K562 (cell line): ENCODE measurements around the gene F12. TPM values are rescaled to one million over a fixed set of nuclear protein-coding genes. Genes with fewer than 3 reads are reported as not detected.

Experiments
- CBX8 ChIP-seq: fragments of 200-600 bp; sonication (generic); IDR thresholded peaks from 2 replicates; pipeline ENCODE4 v1.6.1; 2012; ENCODE audit warnings: borderline replicate concordance, mixed run types, low read depth, mild to moderate bottlenecking, moderate library complexity, mixed read lengths, low read length, control low read depth, inconsistent platforms; ENCODE audit not compliant: poor library complexity, severe bottlenecking; ENCODE audit errors: extremely low read depth
- CXXC5 ChIP-seq: fragments of 250-450 bp; sonication (Bioruptor Pico); IDR thresholded peaks from 2 replicates; pipeline ENCODE4 v1.8.0; 2022; ENCODE audit warnings: inconsistent platforms, mild to moderate bottlenecking, moderate library complexity
- MIER1 ChIP-seq: fragments of 450-650 bp; IDR thresholded peaks from 2 replicates; pipeline ENCODE4 v1.6.1; 2016; ENCODE audit warnings: antibody characterized with exemption, mild to moderate bottlenecking, low read depth
- RBBP5 ChIP-seq: fragments of 200-600 bp; sonication (generic); IDR thresholded peaks from 2 replicates; pipeline ENCODE4 v1.6.1; 2012; ENCODE audit warnings: borderline replicate concordance, mild to moderate bottlenecking, low read length, control low read depth, inconsistent platforms; ENCODE audit not compliant: insufficient read depth, poor library complexity, severe bottlenecking
- SLC30A9 ChIP-seq: fragments of 250-450 bp; sonication (Bioruptor Pico); IDR thresholded peaks from 2 replicates; pipeline ENCODE4 v1.8.0; 2022; ENCODE audit warnings: mild to moderate bottlenecking, moderate library complexity
- ZNF184 ChIP-seq: sonication (generic); formaldehyde crosslinking; IDR thresholded peaks from 2 replicates; pipeline ENCODE4 v1.5.0; 2020; ENCODE audit warnings: missing genetic modification reagents
- polyA plus RNA-seq, 8 experiments: library from polyadenylated mRNA; depleted of rRNA in 4 of 8; stranded (reverse) in 5 of 8; unstranded in 3 of 8; fragments of >200 nt; fragmentation: Nextera tagmentation in 2 of 8; fragmentation: Illumina TruSeq in 1 of 8; extraction: Ambion mirVana in 2 of 8; extraction: Trizol in 1 of 8; gene quantifications; 2 replicates each; pipeline versions ENCODE4 v1.2.1 to v1.2.3, GENCODE V29; 2011 to 2014; ENCODE audit warnings: inconsistent platforms in 1 of 8, missing spikeins in 1 of 8
- total RNA-seq, 7 experiments: library from RNA; depleted of rRNA in 6 of 7; stranded (reverse); fragments of >200 nt in 6 of 7; fragmentation: Illumina TruSeq in 2 of 7; extraction: Trizol in 2 of 7; gene quantifications; 2 replicates each; pipeline versions ENCODE4 v1.2.1 to v1.2.3, GENCODE V29; 2011 to 2021; ENCODE audit warnings: low replicate concordance in 1 of 7
- TF ChIP-seq, protein P1 (sequence below): fragments of 250-450 bp; sonication (Bioruptor Pico); IDR thresholded peaks from 2 replicates; pipeline ENCODE4 v1.5.0; 2021; ENCODE audit warnings: mild to moderate bottlenecking, moderate library complexity
- TF ChIP-seq, protein P2 (sequence below): sonication (generic); formaldehyde crosslinking; IDR thresholded peaks from 2 replicates; pipeline ENCODE4 v1.9.0; 2022; ENCODE audit warnings: mild to moderate bottlenecking, missing genetic modification reagents
- TF ChIP-seq, protein P3 (sequence below), 3 experiments: fragments of 200-800 bp in 1 of 3; sonication (Bioruptor generic) in 1 of 3; sonication (generic) in 1 of 3; formaldehyde crosslinking in 1 of 3; IDR thresholded peaks; 2 replicates each; pipeline versions ENCODE4 v1.6.1 to v1.8.0; 2016 to 2022; ENCODE audit warnings: mild to moderate bottlenecking in 2 of 3, missing compliant biosample characterization in 2 of 3, missing genetic modification characterization in 2 of 3, missing genetic modification reagents in 1 of 3
- TF ChIP-seq, protein P4 (sequence below): fragments of 200-800 bp; sonication (Bioruptor generic); IDR thresholded peaks from 2 replicates; pipeline ENCODE4 v1.6.1; 2017; ENCODE audit warnings: missing genetic modification characterization, missing compliant biosample characterization
- TF ChIP-seq, protein P5 (sequence below): fragments of 150-350 bp; IDR thresholded peaks from 2 replicates; pipeline ENCODE4 v1.6.1; 2014; ENCODE audit warnings: low read depth, mild to moderate bottlenecking, low read length, borderline replicate concordance
- TF ChIP-seq, protein P6 (sequence below), 2 experiments: fragments of 250-450 bp in 1 of 2; fragments of 450-650 bp in 1 of 2; sonication (Bioruptor Pico) in 1 of 2; IDR thresholded peaks; 2 replicates each; pipeline versions ENCODE4 v1.6.1 to v1.8.0; 2016 to 2021; ENCODE audit warnings: mild to moderate bottlenecking in 2 of 2, moderate library complexity in 2 of 2, missing compliant biosample characterization in 1 of 2, missing genetic modification characterization in 1 of 2

F12 gene
- total and polyA plus RNA-seq, 9 of the 15 experiments (the other 6 are each of a cell fraction or from before 2014, with no cell fraction given) = 0.59 to 18.3 (median 3.6) TPM

DNA sequence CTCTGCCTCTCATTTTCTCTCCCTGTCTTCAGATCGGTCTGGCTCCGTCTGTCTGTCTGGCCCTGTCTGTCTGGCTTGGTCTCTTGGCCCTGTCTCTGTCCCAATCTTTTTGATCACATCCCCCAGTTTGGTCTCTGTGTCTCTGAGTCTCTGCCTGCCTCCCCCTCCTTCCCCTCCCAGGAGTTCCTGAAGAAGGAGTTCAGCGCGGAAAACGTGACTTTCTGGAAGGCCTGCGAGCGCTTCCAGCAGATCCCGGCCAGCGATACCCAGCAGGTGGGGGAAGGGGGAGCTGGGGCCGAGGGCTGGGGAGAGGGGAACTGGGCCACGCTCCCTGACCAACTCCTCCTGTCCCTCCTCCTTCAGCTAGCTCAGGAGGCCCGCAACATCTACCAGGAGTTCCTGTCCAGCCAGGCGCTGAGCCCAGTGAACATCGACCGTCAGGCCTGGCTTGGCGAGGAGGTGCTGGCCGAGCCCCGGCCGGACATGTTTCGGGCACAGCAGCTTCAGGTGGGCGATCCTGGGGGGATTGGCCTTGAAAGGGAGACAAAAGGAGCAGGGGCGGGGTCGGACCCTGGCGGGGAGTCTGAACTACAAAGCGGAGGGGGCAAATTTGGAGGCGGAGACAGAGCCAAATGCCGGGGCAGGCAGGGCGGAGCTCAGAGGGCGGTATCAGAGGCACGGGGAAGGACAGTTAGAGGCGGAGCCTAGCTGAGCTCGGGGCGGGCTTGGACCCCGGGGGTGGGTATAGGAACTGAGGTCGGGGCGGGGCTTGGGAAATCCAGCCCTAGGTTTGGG, 42.6 kb downstream of the F12 start (continued):
- TF ChIP-seq CXXC5 (CRISPR knock-in tag) (peak; percentile 55), MIER1 (0 out of 2 replicates have a peak, but pooled peaks have one; percentile 32), RBBP5 (peak; percentile 34), SLC30A9 (CRISPR knock-in tag) (no peak), ZNF184 (CRISPR knock-in tag) (no peak), CBX8 (no peak)
- TF ChIP-seq, protein P1, sequence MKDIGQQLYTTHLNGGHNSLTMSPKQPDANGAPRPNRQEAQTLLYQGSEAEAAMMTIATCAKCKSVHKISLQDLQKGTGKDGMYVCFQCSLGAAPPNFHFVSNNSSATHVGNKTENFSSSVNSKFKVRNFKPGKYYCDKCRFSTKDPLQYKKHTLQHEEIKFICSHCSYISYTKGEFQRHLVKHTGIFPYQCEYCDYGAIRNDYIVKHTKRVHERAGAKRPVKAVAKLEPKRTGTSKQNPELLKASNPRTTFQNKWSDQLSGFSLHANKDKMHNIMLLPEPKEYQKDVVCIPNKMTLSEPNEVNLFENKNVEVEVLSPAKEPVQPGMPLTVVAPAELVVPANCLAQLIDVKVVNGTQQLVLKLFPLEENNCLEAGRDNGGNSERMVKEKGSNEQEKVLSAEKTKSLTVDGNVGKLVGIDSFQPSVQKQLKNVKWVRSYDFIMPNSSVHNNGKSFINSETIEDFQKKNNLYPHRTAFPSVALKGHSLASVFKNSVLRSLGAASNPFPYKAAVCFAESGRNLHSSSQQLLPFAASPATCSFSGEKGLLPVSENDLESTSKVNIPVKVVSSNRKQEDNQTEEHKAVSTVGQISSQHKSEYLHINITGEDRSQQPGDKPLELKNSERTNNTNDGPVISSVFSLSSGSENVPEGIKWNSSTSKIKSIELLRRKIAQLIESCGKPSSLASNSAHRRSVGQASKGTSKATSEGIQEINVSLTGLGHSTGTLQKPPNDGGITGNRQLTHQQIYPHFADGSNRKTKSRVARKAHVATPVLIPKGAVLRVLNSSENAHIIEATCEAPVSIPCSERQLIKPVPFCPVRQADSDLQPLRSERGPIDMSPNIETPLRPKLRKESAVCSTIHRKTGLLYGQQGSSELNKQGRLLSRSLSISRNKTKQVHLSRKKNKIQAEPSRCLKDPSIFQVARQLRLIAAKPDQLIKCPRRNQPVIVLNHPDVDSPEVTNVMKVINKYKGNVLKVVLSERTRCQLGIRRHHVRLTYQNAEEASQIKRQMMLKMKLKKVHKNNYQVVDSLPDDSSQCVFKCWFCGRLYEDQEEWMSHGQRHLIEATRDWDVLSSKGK (CRISPR knock-in tag) = no peak
- TF ChIP-seq, protein P2, sequence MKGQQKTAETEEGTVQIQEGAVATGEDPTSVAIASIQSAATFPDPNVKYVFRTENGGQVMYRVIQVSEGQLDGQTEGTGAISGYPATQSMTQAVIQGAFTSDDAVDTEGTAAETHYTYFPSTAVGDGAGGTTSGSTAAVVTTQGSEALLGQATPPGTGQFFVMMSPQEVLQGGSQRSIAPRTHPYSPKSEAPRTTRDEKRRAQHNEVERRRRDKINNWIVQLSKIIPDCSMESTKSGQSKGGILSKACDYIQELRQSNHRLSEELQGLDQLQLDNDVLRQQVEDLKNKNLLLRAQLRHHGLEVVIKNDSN (CRISPR knock-in tag) = no peak
- TF ChIP-seq, protein P3, sequence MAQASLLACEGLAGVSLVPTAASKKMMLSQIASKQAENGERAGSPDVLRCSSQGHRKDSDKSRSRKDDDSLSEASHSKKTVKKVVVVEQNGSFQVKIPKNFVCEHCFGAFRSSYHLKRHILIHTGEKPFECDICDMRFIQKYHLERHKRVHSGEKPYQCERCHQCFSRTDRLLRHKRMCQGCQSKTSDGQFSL (CRISPR knock-in tag; IDR thresholded peaks at IDR 0.05) = no peak
- TF ChIP-seq, protein P3 (tag; IDR thresholded peaks at IDR 0.05) = peak in 1 of 2 experiments; percentile 70; a peak in 1 of 4 replicates
- TF ChIP-seq, protein P4, sequence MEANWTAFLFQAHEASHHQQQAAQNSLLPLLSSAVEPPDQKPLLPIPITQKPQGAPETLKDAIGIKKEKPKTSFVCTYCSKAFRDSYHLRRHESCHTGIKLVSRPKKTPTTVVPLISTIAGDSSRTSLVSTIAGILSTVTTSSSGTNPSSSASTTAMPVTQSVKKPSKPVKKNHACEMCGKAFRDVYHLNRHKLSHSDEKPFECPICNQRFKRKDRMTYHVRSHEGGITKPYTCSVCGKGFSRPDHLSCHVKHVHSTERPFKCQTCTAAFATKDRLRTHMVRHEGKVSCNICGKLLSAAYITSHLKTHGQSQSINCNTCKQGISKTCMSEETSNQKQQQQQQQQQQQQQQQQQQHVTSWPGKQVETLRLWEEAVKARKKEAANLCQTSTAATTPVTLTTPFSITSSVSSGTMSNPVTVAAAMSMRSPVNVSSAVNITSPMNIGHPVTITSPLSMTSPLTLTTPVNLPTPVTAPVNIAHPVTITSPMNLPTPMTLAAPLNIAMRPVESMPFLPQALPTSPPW (CRISPR knock-in tag) = peak; percentile 94
- TF ChIP-seq, protein P5, sequence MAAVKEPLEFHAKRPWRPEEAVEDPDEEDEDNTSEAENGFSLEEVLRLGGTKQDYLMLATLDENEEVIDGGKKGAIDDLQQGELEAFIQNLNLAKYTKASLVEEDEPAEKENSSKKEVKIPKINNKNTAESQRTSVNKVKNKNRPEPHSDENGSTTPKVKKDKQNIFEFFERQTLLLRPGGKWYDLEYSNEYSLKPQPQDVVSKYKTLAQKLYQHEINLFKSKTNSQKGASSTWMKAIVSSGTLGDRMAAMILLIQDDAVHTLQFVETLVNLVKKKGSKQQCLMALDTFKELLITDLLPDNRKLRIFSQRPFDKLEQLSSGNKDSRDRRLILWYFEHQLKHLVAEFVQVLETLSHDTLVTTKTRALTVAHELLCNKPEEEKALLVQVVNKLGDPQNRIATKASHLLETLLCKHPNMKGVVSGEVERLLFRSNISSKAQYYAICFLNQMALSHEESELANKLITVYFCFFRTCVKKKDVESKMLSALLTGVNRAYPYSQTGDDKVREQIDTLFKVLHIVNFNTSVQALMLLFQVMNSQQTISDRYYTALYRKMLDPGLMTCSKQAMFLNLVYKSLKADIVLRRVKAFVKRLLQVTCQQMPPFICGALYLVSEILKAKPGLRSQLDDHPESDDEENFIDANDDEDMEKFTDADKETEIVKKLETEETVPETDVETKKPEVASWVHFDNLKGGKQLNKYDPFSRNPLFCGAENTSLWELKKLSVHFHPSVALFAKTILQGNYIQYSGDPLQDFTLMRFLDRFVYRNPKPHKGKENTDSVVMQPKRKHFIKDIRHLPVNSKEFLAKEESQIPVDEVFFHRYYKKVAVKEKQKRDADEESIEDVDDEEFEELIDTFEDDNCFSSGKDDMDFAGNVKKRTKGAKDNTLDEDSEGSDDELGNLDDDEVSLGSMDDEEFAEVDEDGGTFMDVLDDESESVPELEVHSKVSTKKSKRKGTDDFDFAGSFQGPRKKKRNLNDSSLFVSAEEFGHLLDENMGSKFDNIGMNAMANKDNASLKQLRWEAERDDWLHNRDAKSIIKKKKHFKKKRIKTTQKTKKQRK = no peak
- TF ChIP-seq, protein P6, sequence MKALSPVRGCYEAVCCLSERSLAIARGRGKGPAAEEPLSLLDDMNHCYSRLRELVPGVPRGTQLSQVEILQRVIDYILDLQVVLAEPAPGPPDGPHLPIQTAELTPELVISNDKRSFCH (CRISPR knock-in tag; IDR thresholded peaks at IDR 0.05) = no peak
- TF ChIP-seq, protein P6 (tag; IDR thresholded peaks at IDR 0.05) = no peak
